ENCODE data around the gene PRKG2.

DNA sequence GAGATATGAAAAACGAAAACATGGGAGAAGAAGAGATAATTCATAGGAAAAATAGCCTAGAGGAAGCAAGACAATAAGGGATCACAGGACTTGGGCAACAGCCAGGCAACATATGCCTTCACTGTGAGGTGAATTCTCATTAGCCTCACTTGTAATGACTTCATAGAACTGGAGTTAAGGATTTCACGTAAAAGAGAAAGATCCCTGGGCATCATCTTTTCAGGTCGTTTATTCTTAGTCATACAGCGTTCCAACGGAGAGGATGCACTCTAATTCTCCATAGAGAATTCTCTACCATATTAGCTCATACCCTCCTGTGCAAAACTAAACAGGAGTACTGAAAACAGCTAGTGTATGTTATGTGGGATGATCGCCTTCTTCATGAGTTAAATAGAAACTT, 1.4 kb downstream of the PRKG2 start:
- TF ChIP-seq TAF1 (IDR thresholded peaks at IDR 0.05; ENCODE audit: low read depth) = no peak
- TF ChIP-seq, protein P1, sequence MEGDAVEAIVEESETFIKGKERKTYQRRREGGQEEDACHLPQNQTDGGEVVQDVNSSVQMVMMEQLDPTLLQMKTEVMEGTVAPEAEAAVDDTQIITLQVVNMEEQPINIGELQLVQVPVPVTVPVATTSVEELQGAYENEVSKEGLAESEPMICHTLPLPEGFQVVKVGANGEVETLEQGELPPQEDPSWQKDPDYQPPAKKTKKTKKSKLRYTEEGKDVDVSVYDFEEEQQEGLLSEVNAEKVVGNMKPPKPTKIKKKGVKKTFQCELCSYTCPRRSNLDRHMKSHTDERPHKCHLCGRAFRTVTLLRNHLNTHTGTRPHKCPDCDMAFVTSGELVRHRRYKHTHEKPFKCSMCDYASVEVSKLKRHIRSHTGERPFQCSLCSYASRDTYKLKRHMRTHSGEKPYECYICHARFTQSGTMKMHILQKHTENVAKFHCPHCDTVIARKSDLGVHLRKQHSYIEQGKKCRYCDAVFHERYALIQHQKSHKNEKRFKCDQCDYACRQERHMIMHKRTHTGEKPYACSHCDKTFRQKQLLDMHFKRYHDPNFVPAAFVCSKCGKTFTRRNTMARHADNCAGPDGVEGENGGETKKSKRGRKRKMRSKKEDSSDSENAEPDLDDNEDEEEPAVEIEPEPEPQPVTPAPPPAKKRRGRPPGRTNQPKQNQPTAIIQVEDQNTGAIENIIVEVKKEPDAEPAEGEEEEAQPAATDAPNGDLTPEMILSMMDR (IDR thresholded peaks at IDR 0.05; ENCODE audit: poor library complexity, severe bottlenecking) = no peak
- no peak for TF ChIP-seq EP300 (conservative IDR thresholded peaks at IDR 0.05; ENCODE audit: poor library complexity, severe bottlenecking)
- no peak for TF ChIP-seq EZH2 (IDR thresholded peaks at IDR 0.05; ENCODE audit: borderline replicate concordance, insufficient read depth, low read length, poor library complexity, severe bottlenecking)

All from neural cell (in vitro differentiated cells).